GM18909 (cell line): ENCODE measurements around the gene GEMIN4.
"Not testable (repeated sequence)": the region's sequence is repeated elsewhere in the genome, so short reads cannot be mapped to it uniquely, and the experiment has no call there.

Experiments used
- ATAC-seq: cut with Tn5 transposase; IDR thresholded peaks from one replicate; pipeline ENCODE4 v1.9.1; 2021; ENCODE audit warnings: mild to moderate bottlenecking; ENCODE audit not compliant: unreplicated experiment, poor library complexity

GEMIN4 gene

DNA sequence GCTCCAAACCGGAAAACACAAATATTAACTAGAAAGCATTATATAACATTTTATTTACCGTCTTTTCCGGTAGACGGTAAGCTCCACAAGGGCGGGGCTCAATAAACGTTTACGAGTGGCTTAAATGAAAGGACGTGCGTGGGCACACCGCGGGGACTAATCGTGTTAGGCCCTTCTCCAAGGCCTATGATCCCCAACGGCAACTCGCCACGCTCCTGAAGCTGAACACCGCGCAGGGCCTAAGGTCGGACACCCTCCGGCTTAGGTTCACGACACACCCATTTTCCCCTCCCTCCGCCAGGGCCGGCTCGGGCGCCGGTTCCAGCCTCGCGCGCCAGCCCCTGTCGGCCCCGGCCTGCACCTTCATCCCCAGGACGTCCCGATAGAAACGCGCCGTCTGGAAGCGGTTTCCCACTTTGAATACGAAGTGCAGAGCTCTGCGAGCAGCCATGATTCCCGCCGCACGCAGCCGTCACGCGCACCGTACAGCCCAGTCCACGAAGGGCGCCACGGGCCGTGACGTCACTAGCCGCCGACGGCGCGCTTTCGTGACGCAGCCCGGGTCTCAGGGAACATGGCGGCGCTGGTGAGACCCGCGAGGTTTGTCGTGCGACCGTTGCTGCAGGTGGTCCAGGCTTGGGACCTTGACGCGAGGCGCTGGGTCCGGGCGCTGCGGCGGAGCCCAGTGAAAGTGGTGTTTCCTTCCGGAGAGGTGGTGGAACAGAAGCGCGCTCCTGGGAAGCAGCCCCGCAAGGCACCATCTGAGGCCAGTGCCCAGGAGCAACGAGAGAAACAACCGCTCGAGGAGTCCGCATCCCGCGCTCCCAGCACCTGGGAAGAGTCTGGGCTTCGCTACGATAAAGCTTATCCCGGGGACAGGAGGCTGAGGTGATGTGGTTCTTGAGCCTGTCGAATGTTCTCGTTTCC is 30.0 kb upstream of the GEMIN4 start, which contains the start of the genes GLOD4 and MRM3:
Gene GLOD4, minus strand, starts transcription at position 476 of the 927 bp plus-strand sequence. Its CDS starts 25 bp downstream, at position 451.
Gene MRM3, plus strand, starts transcription at position 549 of the 927 bp plus-strand sequence. Its CDS starts 26 bp downstream, at position 575.
- ATAC-seq, result peak; percentile 88

DNA sequence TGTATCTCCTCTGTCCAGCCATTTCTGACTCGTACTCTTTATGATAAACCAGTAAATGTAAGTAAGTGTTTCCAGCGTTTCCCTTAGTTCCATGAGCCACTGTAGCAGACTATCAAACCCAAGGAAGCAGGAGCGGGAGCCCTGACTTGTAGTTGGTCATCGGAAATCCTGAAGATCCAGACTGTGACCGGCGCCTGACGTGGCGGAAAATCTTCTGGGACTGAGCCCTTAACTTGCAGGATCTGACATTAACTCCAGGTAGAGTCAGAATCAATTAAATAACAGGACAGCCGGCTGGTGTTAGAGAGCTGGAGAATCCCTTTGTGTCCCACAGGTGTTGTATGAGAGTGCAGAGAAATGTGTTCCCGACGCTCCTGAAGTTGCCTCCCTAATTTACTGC is 26.0 kb upstream of the GEMIN4 start:
- ATAC-seq, result no peak

GRCh38 chr17:774313-774584 is 22.2 kb upstream of the GEMIN4 start:
- no peak for ATAC-seq

GRCh38 chr17:773467-774312 is 21.6 kb upstream of the GEMIN4 start:
- no peak for ATAC-seq

GRCh38 chr17:773016-773415 is 21.0 kb upstream of the GEMIN4 start:
- ATAC-seq, result no peak

- ATAC-seq, result no peak
Observed at GRCh38 chr17:767076-767475, 15.0 kb upstream of the GEMIN4 start.

- ATAC-seq, result no peak
Observed at GRCh38 chr17:760371-760770, 8.3 kb upstream of the GEMIN4 start.

DNA sequence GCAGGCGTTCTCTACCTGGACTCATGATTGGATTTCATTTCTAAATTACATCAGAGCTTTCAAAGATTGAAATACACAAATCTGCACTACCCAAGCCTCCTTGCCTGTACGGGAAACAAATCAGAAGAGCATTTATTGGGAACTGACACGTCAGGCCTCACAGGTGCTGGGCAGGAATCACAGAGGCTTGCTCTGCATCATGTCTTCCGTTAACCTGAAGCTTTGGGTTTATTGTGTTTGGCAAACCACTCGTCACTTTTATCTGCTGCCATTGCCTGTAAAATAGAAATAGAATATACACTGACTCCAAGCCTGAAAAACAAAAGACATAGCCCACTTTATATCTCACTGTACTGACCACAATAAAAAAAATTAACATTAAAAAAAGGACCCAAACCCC is 7.9 kb upstream of the GEMIN4 start:
- no peak for ATAC-seq

DNA sequence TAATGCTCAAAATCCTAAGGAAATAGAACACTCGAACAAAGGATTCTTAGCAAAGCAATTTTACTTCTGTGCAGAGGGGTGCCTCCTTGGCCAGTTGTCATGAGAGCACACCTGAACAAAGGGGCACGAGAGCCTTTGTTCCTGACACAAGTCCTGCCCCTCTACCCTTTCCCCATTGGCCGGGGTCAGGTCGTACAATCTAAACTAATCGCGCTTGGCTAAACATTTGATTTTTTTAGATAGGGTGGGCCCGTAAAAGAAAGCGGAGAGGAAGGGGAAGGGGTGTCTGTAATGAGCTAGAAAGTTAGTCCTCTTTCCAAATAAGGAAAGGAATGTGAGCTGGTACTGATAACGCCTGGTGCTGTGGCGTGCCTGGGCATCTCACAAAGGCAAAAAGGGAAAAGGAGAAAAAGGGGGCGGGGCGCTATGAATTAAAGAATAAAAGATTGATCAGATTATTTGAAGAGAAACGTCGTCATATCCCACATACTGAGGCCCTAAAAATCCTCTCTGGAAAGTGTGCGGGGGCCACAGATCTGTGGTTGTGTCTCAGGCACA is 4.0 kb upstream of the GEMIN4 start:
- ATAC-seq, result not testable (repeated sequence)

DNA sequence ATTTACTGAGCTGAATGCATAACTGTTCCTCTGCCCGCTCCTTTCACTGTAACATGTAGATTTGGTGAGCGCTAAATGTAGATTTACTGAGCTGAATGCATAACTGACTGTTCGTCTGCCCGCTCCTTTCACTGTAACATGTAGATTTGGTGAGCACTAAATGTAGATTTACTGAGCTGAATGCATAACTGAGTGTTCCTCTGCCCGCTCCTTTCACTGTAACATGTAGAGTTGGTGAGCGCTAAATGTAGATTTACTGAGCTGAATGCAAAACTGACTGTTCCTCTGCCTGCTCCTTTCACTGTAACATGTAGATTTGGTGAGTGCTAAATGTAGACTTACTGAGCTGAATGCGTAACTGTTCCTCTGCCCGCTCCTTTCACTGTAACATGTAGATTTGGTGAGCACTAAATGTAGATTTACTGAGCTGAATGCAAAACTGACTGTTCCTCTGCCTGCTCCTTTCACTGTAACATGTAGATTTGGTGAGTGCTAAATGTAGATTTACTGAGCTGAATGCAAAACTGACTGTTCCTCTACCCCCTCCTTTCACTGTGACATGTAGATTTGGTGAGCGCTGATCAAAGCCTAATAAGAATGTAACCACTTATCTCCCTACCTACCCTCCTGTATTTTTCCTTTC is 3.4 kb upstream of the GEMIN4 start:
- ATAC-seq, result not testable (repeated sequence)

- ATAC-seq, result no peak
Observed at GRCh38 chr17:753418-753817, 1.4 kb upstream of the GEMIN4 start.

- ATAC-seq, result no peak
Observed at GRCh38 chr17:752620-753219, 656 bp upstream of the GEMIN4 start.

- peak; percentile 46 for ATAC-seq
Observed at GRCh38 chr17:751269-752001, 629 bp downstream of the GEMIN4 start.

DNA sequence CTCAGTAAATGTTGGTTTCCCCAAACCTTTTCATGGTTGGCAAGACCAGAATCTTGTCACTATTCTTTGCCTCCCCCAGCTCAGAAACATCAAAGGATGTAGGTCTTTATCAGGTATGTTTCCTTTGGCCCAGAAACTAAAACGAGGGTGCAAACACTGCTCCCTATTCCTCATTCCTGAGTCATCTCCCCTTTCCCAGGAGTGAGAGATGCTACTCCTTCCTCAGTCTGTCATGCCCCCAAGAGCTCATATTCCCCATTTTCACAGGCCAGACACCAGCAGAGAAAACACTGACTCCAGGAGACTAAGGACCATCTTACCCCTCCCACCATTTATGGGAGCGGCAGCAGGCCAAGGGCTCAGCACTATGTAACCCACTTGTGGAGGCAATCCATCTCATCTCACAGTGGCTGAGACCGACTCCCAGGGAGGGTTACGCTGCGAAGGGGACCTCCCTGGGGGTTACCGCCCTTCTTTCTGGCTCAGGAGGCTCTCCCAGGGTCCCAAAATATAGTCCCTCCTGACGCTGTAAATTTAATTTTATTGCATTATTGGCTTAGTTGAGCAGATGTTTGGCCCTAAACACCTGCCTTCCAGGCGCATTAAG is 1.5 kb downstream of the GEMIN4 start:
- no peak for ATAC-seq

GRCh38 chr17:749359-749758 is 2.7 kb downstream of the GEMIN4 start:
- ATAC-seq, result not testable (repeated sequence)

GRCh38 chr17:748604-749003 is 3.5 kb downstream of the GEMIN4 start:
- ATAC-seq, result not testable (repeated sequence)

DNA sequence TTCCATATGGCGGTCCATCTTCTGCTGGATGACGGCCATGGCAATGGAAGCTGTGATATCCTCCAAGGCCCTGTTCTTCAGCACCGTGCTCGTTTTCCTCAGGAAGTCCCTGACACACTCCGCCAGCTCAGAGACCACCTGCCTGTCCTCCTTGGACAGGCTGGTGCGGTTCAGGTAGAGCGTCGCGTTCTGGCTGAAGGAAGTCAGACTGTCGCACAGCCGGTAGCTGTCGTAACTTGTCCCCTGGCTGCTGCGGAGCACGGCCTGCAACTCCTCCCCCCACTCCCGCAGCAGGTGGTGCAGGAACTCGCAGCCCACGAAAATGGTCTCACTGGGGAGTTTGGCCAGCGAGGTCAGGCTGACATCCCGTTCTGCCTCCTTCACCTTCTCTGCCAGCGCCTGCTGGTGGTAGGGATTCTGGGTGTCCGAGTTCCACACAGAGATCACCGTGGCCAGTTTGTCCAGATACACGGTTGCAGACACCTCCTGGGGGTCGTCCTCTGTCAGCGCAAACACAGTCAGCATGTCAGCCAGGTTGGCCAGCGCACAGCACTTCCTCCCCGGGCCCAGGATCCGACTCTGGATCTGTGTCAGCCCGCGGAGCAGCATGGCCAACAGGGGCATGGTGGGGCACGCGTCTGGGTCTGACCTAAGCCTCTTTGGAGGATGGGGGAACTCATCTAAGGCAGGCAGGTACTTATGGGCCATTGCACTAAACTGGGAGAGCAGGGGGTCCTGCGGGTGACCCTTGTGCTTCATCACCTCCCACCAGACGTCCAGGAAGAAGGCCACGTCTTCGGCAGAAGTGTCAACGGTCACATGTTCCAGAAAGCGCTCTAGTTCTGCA is 5.1 kb downstream of the GEMIN4 start:
- ATAC-seq, result no peak

DNA sequence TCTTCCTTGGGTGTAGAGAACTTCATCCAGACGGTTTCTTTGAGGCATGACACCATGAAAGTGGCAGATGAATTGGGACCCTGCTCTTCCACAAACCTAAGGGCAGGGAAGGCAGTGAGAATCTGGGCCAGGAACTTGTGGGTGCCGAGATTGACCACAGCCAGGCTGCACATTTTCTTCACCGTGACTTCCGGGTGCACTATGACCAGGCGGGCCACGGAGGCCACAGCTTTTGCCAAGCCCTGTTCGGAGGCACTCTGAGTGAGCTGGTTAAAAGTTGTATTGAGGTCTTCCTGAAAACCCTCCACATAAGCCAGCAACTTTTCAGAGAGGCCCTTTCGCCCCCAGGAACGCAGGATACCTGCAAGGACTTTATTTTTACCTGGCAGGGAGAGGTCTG is 5.9 kb downstream of the GEMIN4 start:
- no peak for ATAC-seq
